ENCODE results near the gene ANKHD1. TPM values are rescaled to one million over a fixed set of nuclear protein-coding genes. Genes with fewer than 3 reads are reported as not detected.

Gene ANKHD1
- total RNA-seq, 1 experiment from 2014 or later: 140 TPM

GRCh38 chr5:140468188-140468587 lies 66.6 kb downstream of the ANKHD1 start:
- POLR2A ChIA-PET: no interaction called here
- H3K4me1 ChIP-seq (ENCODE audit: control insufficient read depth, insufficient read depth, low read length): no peaks in the 10 kb centered on the region
- H3K9me3 ChIP-seq (ENCODE audit: control insufficient read depth, insufficient read depth, low read depth, low read length): no peaks in the 10 kb centered on the region
- DNase-seq (ENCODE audit: low read depth, low spot score) (no peak), ATAC-seq (no peak)
- in situ Hi-C loops (cut with HindIII; ENCODE audit: low pct_unique_long_range_greater_than_20kb, low sequenced_read_pairs): no loop called here
- H3K27ac ChIP-seq (ENCODE audit: low read length): no peak overlapping the region
- H3K4me3 ChIP-seq (ENCODE audit: low read depth in 2 of 2, low read length in 2 of 2): no peak overlapping the region
- CTCF ChIA-PET: no interaction called here
- TF ChIP-seq CTCF (IDR thresholded peaks at IDR 0.05): no peak
- no peak for TF ChIP-seq TCF7L2 (IDR thresholded peaks at IDR 0.05; ENCODE audit: low read depth, low read length)
- TF ChIP-seq POLR2AphosphoS5 (IDR thresholded peaks at IDR 0.05; ENCODE audit: low read depth, low read length): no peak
- no peak for TF ChIP-seq SIN3A (IDR thresholded peaks at IDR 0.05; ENCODE audit: borderline replicate concordance, insufficient read depth, low read depth, low read length)
- TF ChIP-seq REST (IDR thresholded peaks at IDR 0.05; ENCODE audit: insufficient read depth in 1 of 2, low read depth in 2 of 2, low read length in 1 of 2): no peak
- BruUV-seq (replicated peaks): no TSS peak
- H3K27me3 ChIP-seq (ENCODE audit: control insufficient read depth, insufficient read depth, low read length): no peaks in the 10 kb centered on the region
- H3K36me3 ChIP-seq (ENCODE audit: control insufficient read depth, insufficient read depth, low read length): peaks cover 35% of the 10 kb centered on the region; the same call in 1 of the 2 replicates
- intact Hi-C loops (cut with micrococcal nuclease; ENCODE audit: unreplicated experiment): no loop called here

GRCh38 chr5:140469259-140469658 lies 67.6 kb downstream of the ANKHD1 start:
- ChIA-PET POLR2A (no interaction called here), CTCF (no interaction called here)
- Histone ChIP-seq H3K27ac (ENCODE audit: low read length) (no peak overlapping the region), H3K4me1 (ENCODE audit: control insufficient read depth, insufficient read depth, low read length) (no peaks in the 10 kb centered on the region), H3K9me3 (ENCODE audit: control insufficient read depth, insufficient read depth, low read depth, low read length) (no peaks in the 10 kb centered on the region), H3K4me3 (ENCODE audit: low read depth in 2 of 2, low read length in 2 of 2) (no peak overlapping the region), H3K27me3 (ENCODE audit: control insufficient read depth, insufficient read depth, low read length) (no peaks in the 10 kb centered on the region), H3K36me3 (ENCODE audit: control insufficient read depth, insufficient read depth, low read length) (peaks cover 38% of the 10 kb centered on the region)
- intact Hi-C loops (cut with micrococcal nuclease; ENCODE audit: unreplicated experiment): no loop called here
- no peak for TF ChIP-seq POLR2AphosphoS5 (IDR thresholded peaks at IDR 0.05; ENCODE audit: low read depth, low read length)
- no peak for TF ChIP-seq TCF7L2 (IDR thresholded peaks at IDR 0.05; ENCODE audit: low read depth, low read length)
- ATAC-seq (no peak), DNase-seq (ENCODE audit: low read depth, low spot score) (no peak)
- no TSS peak for BruUV-seq (replicated peaks)
- in situ Hi-C loops (cut with HindIII; ENCODE audit: low pct_unique_long_range_greater_than_20kb, low sequenced_read_pairs): no loop called here

- ATAC-seq: no peak
- POLR2A ChIA-PET: no interaction called here
Measured at GRCh38 chr5:140480310-140481014, 78.8 kb downstream of the ANKHD1 start.

More at GRCh38 chr5:140480310-140481014, 78.8 kb downstream of the ANKHD1 start:
- intact Hi-C loops (cut with micrococcal nuclease; ENCODE audit: unreplicated experiment): no loop called here
- Histone ChIP-seq H3K27me3 (ENCODE audit: control insufficient read depth, insufficient read depth, low read length) (no peaks in the 10 kb centered on the region), H3K36me3 (ENCODE audit: control insufficient read depth, insufficient read depth, low read length) (peaks cover 35% of the 10 kb centered on the region), H3K9me3 (ENCODE audit: control insufficient read depth, insufficient read depth, low read depth, low read length) (no peaks in the 10 kb centered on the region), H3K4me1 (ENCODE audit: control insufficient read depth, insufficient read depth, low read length) (no peaks in the 10 kb centered on the region), H3K27ac (ENCODE audit: low read length) (no peak overlapping the region), H3K4me3 (ENCODE audit: low read depth in 2 of 2, low read length in 2 of 2) (no peak overlapping the region)
- CTCF ChIA-PET: no interaction called here
- no peak for DNase-seq (ENCODE audit: low read depth, low spot score)
- TF ChIP-seq TCF7L2 (IDR thresholded peaks at IDR 0.05; ENCODE audit: low read depth, low read length): no peak
- no peak for TF ChIP-seq POLR2AphosphoS5 (IDR thresholded peaks at IDR 0.05; ENCODE audit: low read depth, low read length)
- no peak for TF ChIP-seq CTCF (IDR thresholded peaks at IDR 0.05)
- TF ChIP-seq REST (IDR thresholded peaks at IDR 0.05; ENCODE audit: insufficient read depth in 1 of 2, low read depth in 2 of 2, low read length in 1 of 2): no peak
- TF ChIP-seq SIN3A (IDR thresholded peaks at IDR 0.05; ENCODE audit: borderline replicate concordance, insufficient read depth, low read depth, low read length): no peak
- BruUV-seq (replicated peaks): no TSS peak
- in situ Hi-C loops (cut with HindIII; ENCODE audit: low pct_unique_long_range_greater_than_20kb, low sequenced_read_pairs): no loop called here
